GM19351 (cell line): ENCODE measurements around the gene ZNF503.

Source experiments
- ATAC-seq: cut with Tn5 transposase; IDR thresholded peaks from one replicate; pipeline ENCODE4 v1.9.1; 2021; ENCODE audit warnings: mild to moderate bottlenecking, moderate library complexity; ENCODE audit not compliant: unreplicated experiment

ZNF503 gene

DNA sequence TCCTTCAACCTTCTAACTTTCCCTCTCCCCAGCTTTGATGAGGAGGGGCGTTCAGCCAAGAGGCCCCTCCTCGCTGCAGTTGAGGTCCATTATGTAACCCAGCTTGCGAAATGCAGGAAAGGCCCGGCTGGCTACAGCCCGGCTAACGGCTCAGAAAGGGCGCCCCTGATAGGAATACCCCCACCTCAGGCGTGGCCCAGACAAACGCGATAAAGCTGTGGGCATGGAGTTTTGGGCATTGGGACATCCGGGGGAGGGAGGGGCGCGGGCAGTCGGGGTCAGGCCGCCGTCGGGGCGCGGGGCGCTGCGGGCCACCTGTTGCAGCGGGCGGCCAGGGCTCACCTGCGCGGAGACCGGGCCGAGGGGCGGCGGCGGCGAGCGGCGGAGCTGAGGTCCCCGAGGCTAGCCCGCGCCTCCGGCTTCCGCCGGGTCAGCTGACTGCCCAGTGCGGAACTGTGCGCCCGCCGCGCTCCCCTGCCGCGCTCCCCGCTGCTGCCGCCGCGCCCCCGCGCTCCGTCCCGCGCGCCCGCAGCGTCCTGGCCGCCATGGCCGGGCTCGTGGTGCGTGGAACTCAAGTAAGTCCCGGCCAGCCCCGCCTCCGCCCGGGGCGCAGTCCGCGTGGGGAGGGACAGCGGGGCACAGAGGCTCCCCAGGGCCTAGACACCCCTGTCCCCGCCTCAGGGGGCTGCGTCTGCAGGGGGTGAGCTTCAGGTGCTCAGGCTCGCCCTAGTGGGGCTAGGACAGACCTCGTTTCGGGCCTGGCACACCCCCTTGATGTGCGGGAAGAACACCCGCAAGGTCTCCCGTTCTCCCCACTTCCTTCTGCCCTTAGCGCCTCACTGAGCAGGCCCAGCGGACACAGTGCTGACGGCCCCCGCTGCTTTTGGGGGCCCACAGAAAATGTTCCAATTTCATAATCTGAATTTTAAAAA lies 29.9 kb upstream of the ZNF503 start, which contains the start of gene LRMDA:
LRMDA (plus strand) TSS at position 445 of the 932 bp plus-strand sequence.
- ATAC-seq, result no peak

DNA sequence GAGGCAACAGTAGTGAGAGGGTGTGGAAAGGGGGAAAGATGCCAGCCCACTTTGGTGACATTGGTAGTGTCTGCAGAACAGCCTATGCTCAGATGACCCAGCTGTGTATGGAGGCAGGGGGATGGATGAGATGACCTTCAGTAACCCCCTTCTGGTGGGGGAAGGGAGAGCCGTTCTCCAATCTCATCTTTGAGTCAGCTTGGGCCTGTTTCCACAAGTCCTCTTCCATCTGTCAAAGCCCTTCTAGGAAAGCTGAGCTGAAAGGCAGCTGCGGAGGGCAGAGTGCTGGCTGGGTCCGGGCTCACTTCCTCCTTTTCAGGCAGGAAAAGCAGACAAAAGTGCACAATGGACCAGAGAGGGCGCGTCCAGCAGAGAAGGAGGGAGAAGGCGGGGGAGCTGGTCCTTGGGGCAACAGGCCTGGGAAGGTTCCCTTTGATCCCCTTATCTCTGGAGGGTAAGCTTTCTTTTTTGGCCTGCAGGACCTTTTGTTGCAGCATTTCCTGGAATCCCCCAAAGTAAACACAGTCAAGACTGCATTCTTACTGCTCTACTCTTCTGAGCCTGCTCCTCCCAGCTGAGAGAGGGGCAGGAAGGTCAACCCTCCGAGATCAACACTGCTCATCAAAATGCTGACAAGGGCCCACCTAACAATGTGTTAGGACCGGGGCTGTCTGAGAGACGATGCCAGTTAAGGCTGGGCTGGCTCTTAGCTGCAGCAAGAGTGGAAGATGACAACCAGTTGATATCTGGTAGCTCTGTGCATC lies 28.6 kb upstream of the ZNF503 start:
- no peak for ATAC-seq

DNA sequence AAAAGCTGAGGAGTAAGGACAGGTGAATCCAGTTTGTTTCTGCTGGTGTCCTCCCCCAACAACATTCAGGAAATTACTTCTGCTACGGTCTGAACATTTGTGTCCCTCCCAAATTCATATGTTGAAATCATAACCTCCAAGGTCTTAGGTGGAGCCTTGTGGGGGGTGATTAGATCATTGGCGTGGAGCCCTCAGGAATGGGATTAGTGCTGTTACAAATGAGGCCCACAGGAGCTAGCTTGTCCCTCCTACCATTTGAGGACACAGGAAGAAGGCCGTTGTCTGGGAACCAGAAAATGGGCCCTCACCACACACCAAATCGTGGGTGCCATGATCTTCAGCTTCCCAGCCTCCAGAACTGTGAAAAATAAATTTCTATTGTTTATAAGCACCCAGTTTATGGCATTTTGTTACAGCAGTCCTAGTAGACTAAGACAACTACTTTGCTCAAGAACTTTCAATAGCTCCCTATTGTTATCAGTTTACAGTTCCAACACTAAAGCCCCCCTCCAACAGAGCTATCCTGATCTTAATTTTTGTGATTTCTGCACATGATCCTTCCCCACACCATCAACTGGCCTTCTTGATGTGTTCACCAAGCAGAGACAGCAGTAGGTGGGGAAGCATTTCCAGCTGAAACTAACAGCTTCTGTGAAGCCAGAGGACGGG lies 27.7 kb upstream of the ZNF503 start:
- no peak for ATAC-seq

DNA sequence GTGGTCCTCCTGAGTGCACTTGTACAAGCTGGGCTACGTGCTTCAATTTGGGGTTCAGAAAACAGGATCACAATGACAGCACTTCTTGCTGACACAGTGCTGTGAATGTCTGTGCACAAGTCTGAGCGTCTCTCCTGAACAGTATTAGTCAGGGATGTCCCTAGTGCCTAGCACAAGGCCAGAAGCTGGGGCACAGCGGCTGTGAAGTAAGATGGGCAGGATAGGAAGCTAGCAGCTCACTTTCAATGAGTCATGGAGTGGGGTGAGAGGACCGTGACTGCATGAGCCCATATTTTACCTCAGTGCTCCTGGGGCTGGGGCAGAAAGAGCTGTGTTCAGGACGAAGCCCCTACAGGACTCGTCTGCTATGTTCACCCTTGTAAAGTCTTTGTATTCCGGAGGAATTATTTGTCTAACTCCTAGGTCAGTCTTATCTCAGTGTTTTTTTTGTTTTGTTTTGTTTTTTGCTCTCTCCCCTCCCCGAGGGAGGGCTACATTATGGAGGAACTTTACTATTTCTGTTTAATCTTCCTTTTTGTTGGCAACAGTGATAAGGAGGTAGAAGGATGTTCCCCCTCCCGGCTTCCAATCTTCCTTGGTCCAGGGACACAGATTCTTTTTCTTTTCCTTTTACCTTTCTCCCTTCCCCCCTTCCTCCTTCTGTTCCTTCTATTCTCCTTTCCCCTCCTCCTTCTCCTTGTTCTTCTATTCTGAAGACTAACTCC lies 27.0 kb upstream of the ZNF503 start:
- ATAC-seq, result no peak

DNA sequence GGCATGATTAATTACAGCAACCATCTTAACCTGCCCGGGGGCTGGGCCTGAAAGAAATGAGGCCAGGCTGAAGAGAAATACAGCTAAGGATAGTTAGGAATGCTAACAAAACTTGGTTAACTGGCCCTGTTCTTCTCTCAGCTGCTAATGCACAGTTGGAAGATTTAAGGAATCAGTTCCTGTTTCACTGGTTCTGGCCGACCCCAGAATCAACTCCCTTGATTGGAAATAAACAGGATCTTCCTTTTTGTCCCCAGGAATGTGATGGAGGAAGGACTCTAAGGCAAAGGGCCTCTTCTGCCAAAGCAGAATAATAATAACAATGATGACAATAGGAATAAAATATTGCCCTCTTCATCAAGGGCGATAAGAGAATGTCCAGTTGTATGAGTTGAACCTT lies 26.4 kb upstream of the ZNF503 start:
- no peak for ATAC-seq

DNA sequence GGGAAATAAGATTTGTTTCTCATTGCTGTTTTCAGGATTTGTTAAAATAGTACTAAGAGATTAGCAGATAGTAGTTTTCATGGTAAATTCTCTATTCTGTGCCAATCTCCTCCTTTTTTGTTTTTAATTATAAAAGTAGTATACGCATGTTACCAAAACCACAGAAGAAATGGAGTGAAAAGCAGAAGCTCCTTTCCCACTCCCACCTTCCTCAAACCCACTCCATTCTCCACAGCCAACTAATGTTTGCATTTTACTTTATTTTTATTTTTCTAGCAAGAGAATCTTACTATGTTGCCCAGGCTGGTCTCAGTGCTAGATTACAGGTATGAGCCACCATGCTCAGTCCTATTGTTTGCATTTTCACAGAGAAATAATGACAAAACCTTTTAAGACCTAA lies 25.3 kb upstream of the ZNF503 start:
- ATAC-seq, result no peak

DNA sequence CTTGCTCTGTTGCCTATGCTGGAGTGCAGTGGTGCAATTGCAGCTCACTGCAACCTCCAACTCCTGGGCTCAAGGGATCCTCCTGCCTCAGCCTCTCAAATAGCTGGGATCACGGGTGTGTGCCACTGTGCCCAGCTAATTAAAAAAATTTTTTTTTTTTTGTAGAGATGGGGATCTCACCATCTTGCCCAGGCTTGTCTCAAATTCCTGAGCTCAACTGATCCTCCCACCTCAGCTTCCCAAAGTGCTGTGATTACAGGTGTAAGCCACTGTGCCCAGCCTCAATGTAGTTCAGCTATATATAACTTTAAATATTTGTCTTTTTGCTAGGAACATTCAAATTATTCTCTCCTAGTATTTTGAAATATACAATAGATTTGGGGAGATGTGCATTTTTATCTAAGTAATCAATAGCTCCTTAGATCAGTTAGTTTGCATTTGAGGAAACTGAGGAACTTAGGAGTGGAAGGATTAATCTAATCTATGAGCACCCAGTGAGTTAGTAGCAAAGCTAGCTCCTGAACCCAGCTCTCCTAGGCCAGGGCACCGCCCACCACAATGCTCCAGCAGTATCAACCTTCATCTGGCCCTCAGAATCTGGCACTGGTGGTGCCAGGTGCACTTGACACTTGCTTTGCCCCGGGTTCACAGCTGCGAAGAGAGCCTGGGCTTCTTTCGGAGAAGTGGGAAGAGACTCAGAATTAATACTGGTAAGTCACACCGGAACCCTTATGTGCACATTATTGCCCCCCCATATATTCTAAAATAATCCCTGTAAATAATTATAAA lies 23.9 kb upstream of the ZNF503 start:
- no peak for ATAC-seq

DNA sequence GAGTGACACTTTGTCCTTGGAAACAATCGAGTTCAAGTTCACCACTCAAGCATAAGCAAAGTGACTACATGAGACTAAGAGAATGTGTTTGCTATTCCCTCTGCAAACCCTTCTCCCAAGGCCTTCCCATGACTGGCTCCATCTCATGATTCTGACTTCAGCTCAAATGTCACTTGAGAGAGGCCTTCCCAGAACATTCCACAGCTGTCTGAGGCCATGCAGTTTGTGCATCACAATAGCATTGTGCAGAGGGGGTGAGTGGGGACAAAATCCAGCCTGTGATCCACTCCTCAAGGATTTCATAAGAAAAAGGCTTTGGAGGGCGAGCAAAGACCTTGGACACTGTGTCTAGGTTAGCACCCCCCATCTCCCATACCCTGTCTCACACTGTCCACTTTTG lies 23.0 kb upstream of the ZNF503 start:
- ATAC-seq, result no peak

DNA sequence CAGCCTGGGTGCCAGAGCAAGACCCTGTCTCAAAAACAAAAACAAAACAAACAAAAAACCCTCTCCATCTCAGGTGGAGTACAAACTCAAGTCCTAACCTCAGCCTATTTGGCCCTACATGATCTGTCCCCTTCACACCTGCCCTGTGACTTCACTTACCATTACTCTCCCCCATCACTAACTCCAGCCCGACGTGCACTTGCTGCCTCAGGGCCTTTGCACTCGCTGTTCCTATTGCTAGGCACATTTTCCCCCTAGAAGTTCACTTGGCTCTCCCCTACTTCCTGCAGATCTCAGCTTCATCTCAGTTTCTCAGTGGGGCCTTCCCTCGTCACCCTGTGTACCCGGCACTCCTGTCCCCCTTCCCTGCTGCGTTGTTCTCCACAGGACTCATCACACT lies 21.3 kb upstream of the ZNF503 start:
- no peak for ATAC-seq

DNA sequence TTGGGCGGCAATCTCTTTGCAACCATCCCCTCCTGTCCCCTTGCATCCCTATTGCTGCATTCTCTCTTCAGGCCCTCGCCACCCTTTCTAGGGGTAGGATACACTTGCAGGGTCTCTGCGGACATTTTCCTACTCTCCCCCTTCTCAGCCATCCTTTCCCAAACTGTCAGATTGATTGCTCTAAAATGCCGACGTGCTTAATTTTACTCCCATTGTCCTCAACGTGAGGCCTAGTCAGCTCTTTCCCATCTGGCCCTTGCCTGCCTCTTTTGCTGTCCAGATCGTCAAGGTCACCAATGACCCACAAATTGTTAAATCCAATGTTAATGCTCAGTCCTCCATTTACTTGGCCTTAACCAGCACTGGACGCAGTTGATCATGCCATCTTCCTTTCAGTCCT lies 17.1 kb upstream of the ZNF503 start:
- no peak for ATAC-seq

DNA sequence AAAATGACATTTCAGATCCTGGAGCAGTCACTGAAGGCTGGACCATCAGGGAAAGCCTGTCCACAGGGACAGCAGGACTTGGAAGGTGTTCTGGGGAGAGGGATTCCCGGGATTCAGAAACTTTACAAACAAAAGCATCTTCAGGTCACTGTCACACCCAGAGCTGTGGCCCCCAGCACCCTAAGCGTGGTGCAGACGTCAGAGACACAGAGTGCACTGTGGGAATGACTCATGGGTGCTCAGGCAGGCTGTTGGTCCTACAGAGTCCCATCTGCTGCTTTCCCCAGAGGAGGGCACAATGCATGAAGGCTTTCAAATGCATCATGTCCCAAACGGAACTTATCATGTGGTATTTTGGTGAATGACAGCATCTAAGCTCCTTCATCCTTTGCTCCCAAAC lies 16.7 kb upstream of the ZNF503 start:
- no peak for ATAC-seq

DNA sequence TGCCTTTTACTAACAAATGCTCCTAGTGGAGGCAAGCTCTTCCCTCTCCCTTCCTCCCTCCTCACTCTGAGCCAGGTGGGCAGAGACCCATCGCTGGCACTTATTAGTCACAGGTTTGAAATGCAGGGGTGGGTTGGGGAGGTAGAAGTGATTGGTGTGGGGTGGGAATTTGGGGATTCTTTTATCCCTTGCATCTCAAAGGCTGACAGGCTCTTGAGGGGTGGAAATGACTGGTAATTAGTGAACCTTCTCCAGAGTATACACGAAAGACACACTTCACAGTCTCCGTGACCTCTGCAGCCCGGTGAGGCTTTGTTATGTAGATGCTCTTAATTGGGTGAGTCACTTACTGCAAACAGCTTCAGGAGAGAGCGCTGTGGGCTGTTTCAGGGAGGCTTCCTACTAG lies 16.0 kb upstream of the ZNF503 start:
- ATAC-seq, result no peak

DNA sequence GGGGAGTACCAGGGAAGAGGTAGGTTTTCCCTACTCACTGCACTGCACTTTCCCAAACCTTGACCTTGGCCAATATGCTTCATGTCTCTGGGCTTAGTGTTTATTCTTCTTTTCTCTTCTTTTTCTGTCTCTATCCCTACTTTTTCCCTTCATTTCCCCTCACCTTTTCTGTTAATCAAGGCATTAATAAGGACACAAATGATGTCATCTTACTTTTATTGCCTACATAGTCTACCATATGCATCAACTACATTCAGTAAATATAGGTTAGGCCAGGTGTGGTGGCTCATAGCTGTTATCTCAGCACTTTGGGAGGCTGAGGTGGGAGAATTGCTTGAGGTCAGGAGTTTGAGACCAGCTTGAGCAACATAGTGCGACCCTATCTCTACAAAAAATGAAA lies 13.0 kb upstream of the ZNF503 start:
- ATAC-seq, result no peak

DNA sequence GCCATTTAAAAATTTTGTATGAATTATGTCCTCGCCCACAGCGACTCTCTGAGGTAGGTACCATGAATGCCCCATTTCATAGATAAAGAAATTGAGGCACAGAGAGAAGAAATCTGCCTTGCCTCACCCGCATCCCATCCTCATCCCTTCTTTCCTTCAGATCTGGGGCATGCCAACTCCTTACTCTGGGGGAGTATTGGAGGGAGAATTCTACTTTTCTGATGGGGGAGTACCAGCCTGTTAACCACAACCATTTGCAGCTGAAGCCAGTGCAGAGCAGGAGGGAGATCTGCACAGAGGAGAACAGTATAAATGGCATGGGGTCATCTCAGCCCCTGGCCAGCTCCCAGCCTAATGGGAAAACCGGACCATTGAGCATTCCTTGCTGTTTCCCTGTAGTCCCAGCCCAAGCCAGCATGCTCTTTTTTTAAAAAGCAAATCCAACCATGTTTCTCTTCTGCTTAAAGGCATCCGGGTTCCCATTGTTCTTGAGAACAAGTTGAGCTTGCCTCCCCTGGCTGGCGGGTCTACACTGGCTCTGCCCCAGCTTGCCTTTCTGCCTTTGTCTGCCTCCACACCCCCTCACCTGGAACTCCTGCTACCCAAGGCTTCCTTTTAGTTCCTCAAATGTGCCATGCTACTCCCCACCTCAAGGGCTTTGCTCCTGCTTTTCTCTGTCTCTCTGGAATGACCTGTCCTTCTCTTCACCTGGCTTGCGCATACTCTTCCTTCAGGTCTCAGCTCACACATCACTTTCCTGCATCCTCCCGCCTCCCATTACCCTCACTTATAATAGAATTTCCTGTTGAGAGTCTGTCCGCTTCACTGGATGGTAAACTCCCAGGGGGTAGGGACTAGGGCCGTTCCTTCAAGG lies 8.8 kb upstream of the ZNF503 start:
- ATAC-seq, result no peak

DNA sequence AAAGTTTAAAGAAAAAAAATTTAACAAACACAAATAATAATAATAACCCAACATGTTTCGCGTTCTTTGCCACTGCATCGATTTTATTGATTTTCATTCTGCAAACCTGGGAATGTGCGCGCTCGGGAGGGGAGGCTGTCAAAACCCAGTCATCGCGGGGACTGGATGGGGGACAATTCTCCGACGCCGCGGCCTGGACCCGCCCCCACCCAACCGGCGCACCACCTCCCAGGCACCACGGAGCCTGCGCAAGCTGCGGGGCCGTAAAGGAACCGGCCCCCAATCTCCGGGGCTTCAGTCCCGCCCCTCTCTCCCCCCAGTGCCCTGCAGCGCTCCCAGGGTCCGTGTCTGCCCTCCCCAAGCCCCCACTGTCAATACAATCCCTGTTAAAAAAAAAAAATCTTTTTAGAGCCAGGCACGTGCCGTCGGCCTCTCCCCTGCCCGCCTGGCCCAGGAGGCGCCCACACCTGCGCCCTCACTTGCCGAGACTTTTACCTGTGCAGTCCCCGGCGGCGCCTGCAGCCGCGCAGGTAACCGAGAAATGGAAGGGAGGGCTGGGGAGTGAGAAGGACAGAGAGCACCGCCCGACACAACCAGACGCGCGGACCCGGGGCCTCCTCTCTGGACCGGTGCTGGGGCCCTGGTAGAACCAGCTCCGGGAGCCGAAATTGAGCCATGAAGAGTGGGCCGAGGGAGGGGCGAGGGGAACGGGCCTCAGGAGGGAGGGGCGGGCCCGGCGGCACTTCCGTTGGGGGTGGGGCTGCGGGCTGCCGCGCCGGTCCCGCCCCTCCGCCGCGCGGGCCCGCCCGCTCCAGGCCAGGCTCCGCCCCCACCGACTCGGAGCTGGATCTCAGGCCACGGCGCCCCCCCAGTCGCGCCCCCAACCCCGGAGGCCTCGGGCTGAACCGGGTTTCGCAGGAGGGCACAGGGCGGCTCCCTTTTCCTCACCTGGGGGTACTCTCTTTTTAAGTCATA lies 7.6 kb upstream of the ZNF503 start:
- ATAC-seq, result no peak

DNA sequence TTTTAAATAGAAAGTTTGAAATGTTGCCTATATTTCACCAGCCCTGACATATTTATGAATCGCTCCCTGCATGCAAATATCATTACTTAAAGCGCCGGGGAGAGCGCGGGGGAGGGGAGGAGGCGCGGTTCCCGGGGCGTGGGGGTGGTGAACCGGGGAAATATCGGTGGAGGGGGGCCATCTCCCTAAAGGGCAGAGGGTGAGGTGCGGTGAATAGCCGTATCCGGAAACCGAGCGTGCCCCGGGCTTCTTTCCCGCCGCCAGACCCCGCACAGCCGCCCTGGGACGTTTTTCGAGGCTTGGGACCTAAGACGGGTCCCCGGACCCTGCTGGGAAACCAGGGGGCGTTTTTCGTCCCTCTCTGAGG lies 6.9 kb upstream of the ZNF503 start:
- no peak for ATAC-seq

DNA sequence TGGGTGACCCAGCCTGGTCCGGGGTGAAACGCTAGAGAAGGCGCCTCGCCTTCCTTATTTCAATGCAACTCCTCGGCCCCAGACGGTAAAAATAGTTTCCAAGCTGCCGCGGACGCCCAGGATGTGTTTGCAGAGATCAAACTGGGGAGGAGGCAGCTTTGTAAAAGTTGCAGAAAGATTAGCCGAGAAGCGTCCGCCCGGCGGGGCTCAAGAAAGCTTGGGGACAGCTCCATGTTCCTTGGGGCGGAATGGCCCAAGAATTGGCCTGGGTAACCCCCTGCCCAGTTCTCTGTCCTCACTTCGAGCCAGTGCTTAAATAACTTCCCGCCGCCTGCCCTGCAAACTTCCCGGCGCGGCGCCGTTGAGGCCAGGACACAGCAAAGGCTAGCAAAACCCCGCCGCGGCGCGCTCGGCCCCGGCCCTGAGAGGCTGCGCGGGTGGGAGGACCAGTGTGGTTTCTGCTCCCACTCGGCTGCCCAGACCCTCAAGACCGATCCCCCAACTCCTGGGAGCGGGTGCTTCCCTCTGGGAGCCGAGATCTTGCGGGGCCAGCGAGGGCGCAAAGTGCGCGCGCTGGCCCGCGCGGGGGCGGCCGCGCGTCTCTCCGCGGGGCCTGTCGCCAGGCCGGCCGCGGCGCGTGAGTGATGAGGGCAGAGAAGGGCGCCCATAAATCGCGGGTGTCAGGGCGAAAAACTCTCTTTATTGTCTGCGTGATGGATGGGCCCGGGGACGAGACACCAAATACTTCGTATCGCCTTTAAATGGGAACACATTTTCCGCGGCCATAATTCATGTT lies 6.3 kb upstream of the ZNF503 start:
- ATAC-seq, result no peak
